GM23338 (cell line): ENCODE results near the gene NUDT9. TPM values are rescaled to one million over a fixed set of nuclear protein-coding genes. Genes with fewer than 3 reads are reported as not detected.

ENCODE experiments used
- ATAC-seq: fragments of 200-7000 bp; cut with Tn5 transposase; 3 replicates; pipeline ENCODE4 v1.9.1; 2020
- DNase-seq: peaks from one replicate; pipeline ENCODE4 v3.0.0-alpha.2; 2015; ENCODE audit warnings: low spot score
- H2AFZ ChIP-seq: fragments of 200-600 bp; sonication (generic); 2 replicates; pipeline ENCODE4 v1.8.0; 2016; ENCODE audit warnings: antibody characterized with exemption, mild to moderate bottlenecking, moderate library complexity
- H3F3A ChIP-seq: fragments of 200-600 bp; sonication (generic); replicated peaks from 2 replicates; pipeline ENCODE4 v1.8.0; 2017; ENCODE audit warnings: antibody characterized with exemption, mixed run types, low read depth
- H3K27ac ChIP-seq: fragments of 200-600 bp; sonication (generic); 2 replicates; pipeline ENCODE4 v1.6.1; 2016; ENCODE audit warnings: low read depth
- H3K27me3 ChIP-seq: fragments of 200-600 bp; sonication (generic); 2 replicates; pipeline ENCODE4 v1.8.0; 2016; ENCODE audit warnings: mild to moderate bottlenecking, mixed run types, moderate library complexity; ENCODE audit not compliant: insufficient read depth
- H3K36me3 ChIP-seq: fragments of 200-600 bp; sonication (generic); 2 replicates; pipeline ENCODE4 v1.8.0; 2016; ENCODE audit warnings: mild to moderate bottlenecking; ENCODE audit not compliant: insufficient read depth
- H3K4me1 ChIP-seq: fragments of 200-600 bp; sonication (generic); 2 replicates; pipeline ENCODE4 v1.8.0; 2016; ENCODE audit warnings: mild to moderate bottlenecking, moderate library complexity; ENCODE audit not compliant: insufficient read depth
- H3K4me2 ChIP-seq: fragments of 200-600 bp; sonication (generic); 2 replicates; pipeline ENCODE4 v1.7.1; 2017; ENCODE audit warnings: mixed run types
- H3K4me3 ChIP-seq: fragments of 200-600 bp; sonication (generic); 2 replicates; pipeline ENCODE4 v1.6.1; 2016; ENCODE audit warnings: mixed run types
- H3K79me2 ChIP-seq: fragments of 200-600 bp; sonication (generic); replicated peaks from 2 replicates; pipeline ENCODE4 v1.8.0; 2017; ENCODE audit warnings: mild to moderate bottlenecking; ENCODE audit not compliant: insufficient read depth
- H3K9me2 ChIP-seq: fragments of 200-600 bp; sonication (generic); 2 replicates; pipeline ENCODE4 v1.8.0; 2017; ENCODE audit not compliant: insufficient read depth
- H4K20me1 ChIP-seq: fragments of 200-600 bp; sonication (generic); replicated peaks from 2 replicates; pipeline ENCODE4 v1.8.0; 2017; ENCODE audit warnings: mild to moderate bottlenecking; ENCODE audit not compliant: insufficient read depth
- H3K27ac Mint-ChIP-seq: 2 replicates; pipeline ENCODE4 v1.8.0; 2020; ENCODE audit warnings: inconsistent platforms, mild to moderate bottlenecking, moderate library complexity, mixed read lengths
- H3K27me3 Mint-ChIP-seq: 3 replicates; pipeline ENCODE4 v1.8.0; 2022; ENCODE audit warnings: low read depth, mild to moderate bottlenecking, moderate library complexity, mixed read lengths, inconsistent platforms; ENCODE audit not compliant: insufficient read depth, poor library complexity
- H3K36me3 Mint-ChIP-seq: 3 replicates; pipeline ENCODE4 v1.8.0; 2021; ENCODE audit warnings: low read depth, mild to moderate bottlenecking, inconsistent platforms, moderate library complexity, mixed read lengths
- H3K4me1 Mint-ChIP-seq: 3 replicates; pipeline ENCODE4 v1.8.0; 2020; ENCODE audit warnings: mild to moderate bottlenecking, inconsistent platforms, mixed read lengths
- H3K4me3 Mint-ChIP-seq: 3 replicates; pipeline ENCODE4 v1.8.0; 2021; ENCODE audit warnings: moderate library complexity, mild to moderate bottlenecking, inconsistent platforms, mixed read lengths
- H3K9me3 Mint-ChIP-seq: 3 replicates; pipeline ENCODE4 v1.8.0; 2020; ENCODE audit warnings: moderate library complexity, mild to moderate bottlenecking, inconsistent platforms, mixed read lengths
- CREB1 ChIP-seq: fragments of 250-450 bp; sonication (Bioruptor Pico); IDR thresholded peaks from 2 replicates; pipeline ENCODE4 v1.5.0; 2020; ENCODE audit warnings: low read depth, mild to moderate bottlenecking, moderate library complexity
- ETS1 ChIP-seq: IDR thresholded peaks from 2 replicates; pipeline ENCODE4 v1.6.1; 2016; ENCODE audit warnings: antibody characterized with exemption
- EZH2phosphoT487 ChIP-seq: fragments of 200-600 bp; sonication (generic); IDR thresholded peaks from one replicate; pipeline ENCODE4 v1.8.1; 2018; ENCODE audit warnings: antibody characterized with exemption; ENCODE audit not compliant: unreplicated experiment
- NANOG ChIP-seq: IDR thresholded peaks from 2 replicates; pipeline ENCODE4 v1.6.1; 2016; ENCODE audit warnings: antibody characterized with exemption, borderline replicate concordance
- STAT1 ChIP-seq: IDR thresholded peaks from one replicate; pipeline ENCODE4 v1.6.1; 2016; ENCODE audit warnings: antibody characterized with exemption; ENCODE audit not compliant: unreplicated experiment
- ZNF114 ChIP-seq: fragments of 250-450 bp; sonication (Bioruptor Pico); IDR thresholded peaks from 2 replicates; pipeline ENCODE4 v1.5.0; 2020; ENCODE audit warnings: mild to moderate bottlenecking, moderate library complexity
- ZNF331 ChIP-seq: fragments of 250-450 bp; sonication (Bioruptor Pico); IDR thresholded peaks from 2 replicates; pipeline ENCODE4 v1.5.0; 2020; ENCODE audit warnings: low read depth, mild to moderate bottlenecking, moderate library complexity
- ZNF462 ChIP-seq: fragments of 250-450 bp; sonication (Bioruptor Pico); IDR thresholded peaks from 2 replicates; pipeline ENCODE4 v1.5.0; 2020; ENCODE audit warnings: mild to moderate bottlenecking, moderate library complexity
- polyA plus RNA-seq: library from polyadenylated mRNA; unstranded; fragments of >200 nt; fragmentation: Nextera tagmentation; extraction: Ambion mirVana; gene quantifications from 2 replicates; pipeline ENCODE4 v1.2.1, GENCODE V29; 2016
- total RNA-seq: library from RNA; depleted of rRNA; stranded (reverse); fragments of >200 nt; shearing (Covaris generic); gene quantifications from 2 replicates; pipeline ENCODE4 v1.2.3, GENCODE V29; 2014

NUDT9 gene
- total and polyA plus RNA-seq, 2 experiments from 2014 or later: 22.9 to 43.4 TPM

DNA sequence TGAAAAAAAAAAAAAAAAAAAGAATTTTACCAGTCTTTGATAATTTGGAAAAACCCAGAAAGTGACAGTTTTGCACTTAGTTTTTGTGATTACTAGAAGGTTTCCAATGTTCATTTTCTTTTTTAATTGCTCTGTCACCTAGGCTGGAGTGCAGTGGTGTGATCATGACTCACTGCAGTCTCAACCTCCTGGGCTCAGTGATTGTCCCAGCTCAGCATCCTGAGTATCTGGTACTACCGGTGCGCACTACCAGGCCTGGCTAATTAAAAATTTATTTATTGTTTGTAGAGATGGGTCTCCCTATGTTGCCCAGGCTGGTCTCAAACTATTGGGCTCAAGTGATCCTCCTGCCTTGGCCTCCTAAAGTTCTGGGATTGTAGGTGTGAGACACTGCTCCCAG is 3.3 kb downstream of the NUDT9 start (continued):
- TF ChIP-seq ZNF462 (CRISPR knock-in tag): no peak
- TF ChIP-seq CREB1 (CRISPR knock-in tag): no peak
- TF ChIP-seq STAT1: no peak

DNA sequence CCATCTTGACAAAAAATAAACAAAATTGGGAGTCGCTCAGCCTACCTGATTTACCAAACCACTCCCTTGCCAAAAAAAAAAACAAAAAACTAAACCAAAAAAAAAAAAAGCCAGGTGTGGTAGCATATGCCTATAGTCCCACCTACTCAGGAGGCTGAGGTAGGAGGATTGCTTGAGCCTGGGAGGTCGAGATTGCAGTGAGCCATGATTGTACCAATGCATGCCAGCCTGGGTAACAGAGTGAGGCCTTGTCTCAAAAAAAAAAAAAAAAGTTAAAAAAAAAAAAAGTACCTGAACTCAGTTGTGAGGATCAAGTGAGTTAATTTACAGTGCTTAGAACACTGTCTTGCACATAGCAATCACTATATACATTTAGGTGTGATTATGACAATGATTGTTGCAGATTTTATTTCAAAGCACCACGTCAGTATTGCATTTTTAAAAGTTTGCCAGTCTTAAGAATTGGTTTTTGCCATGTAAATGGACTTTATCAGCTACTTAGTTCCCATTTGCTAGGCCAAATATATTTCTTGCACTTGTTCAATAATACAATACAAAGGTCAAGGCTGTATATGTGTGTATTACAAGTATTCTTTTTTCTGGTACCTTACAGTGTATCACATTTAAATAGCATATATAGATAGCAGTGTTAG is 4.6 kb downstream of the NUDT9 start:
- Histone ChIP-seq H3F3A (no peaks in the 10 kb centered on the region), H3K4me2 (no peak overlapping the region), H3K27me3 (no peaks in the 10 kb centered on the region), H4K20me1 (peaks cover 7% of the 10 kb centered on the region), H3K36me3 (no peaks in the 10 kb centered on the region), H3K9me2 (no peaks in the 10 kb centered on the region), H3K27ac (no peak overlapping the region), H3K4me1 (peaks cover 15% of the 10 kb centered on the region), H3K79me2 (peaks cover 91% of the 10 kb centered on the region), H2AFZ (no peak overlapping the region), H3K4me3 (no peak overlapping the region)
- Mint-ChIP-seq H3K36me3 (no peaks in the 10 kb centered on the region), H3K4me3 (no peak overlapping the region), H3K9me3 (no peaks in the 10 kb centered on the region; the same call in 2 of the 3 replicates), H3K27me3 (peaks cover under 1% of the 10 kb centered on the region), H3K27ac (no peak overlapping the region), H3K4me1 (peaks cover 31% of the 10 kb centered on the region; the same call in 2 of the 3 replicates)
- DNase-seq (no peak), ATAC-seq (no peak)
- no peak for TF ChIP-seq NANOG
- TF ChIP-seq ZNF114 (CRISPR knock-in tag): no peak
- no peak for TF ChIP-seq ZNF462 (CRISPR knock-in tag)
- no peak for TF ChIP-seq STAT1
- no peak for TF ChIP-seq EZH2phosphoT487
- TF ChIP-seq ZNF331: no peak
- no peak for TF ChIP-seq ETS1
- no peak for TF ChIP-seq CREB1 (CRISPR knock-in tag)
